B cell (primary cell): ENCODE results near the gene CLN5. TPM values are rescaled to one million over a fixed set of nuclear protein-coding genes. Genes with fewer than 3 reads are reported as not detected.

ENCODE experiments used
- ATAC-seq: fragments of 200-7000 bp; cut with Tn5 transposase; one replicate; pipeline ENCODE4 v1.10.0; 2021; ENCODE audit warnings: low read depth, mild to moderate bottlenecking, moderate number of reproducible peaks, moderate library complexity
- CTCF ChIA-PET: fragments of 350-600 bp; sonication (Branson Sonifier 250); formaldehyde crosslinking; loops from one replicate; lab custom pipeline; 2021; ENCODE audit warnings: antibody characterized with exemption, inconsistent platforms; lab: Charles Lee
- POLR2A ChIA-PET: fragments of 350-600 bp; sonication (Branson Sonifier 250); formaldehyde crosslinking; loops from one replicate; lab custom pipeline; 2021; ENCODE audit warnings: antibody characterized with exemption; lab: Charles Lee
- DNase-seq: peaks from one replicate; pipeline ENCODE4 v3.0.0; 2013
- H2AFZ ChIP-seq: 2 replicates; pipeline ENCODE4 v1.6.1; 2012; ENCODE audit warnings: mild to moderate bottlenecking, low read depth, low read length; ENCODE audit not compliant: insufficient read depth, poor library complexity, severe bottlenecking
- H3K27ac ChIP-seq, 2 donors: 1 replicate in 1 of 2; 2 replicates in 1 of 2; pipeline ENCODE4 v1.5.1; 2012 to 2013; ENCODE audit warnings: low read length in 2 of 2, mild to moderate bottlenecking in 2 of 2, moderate library complexity in 1 of 2
- H3K27me3 ChIP-seq, 4 experiments: fragments of 200-600 bp in 1 of 4; sonication (generic) in 1 of 4; replicated peaks in 1 of 4; 1 replicate in 2 of 4; 2 replicates in 2 of 4; pipeline versions ENCODE4 v1.6.1 to v1.7.0; 2013 to 2016; ENCODE audit warnings: low read length in 3 of 4, mild to moderate bottlenecking in 2 of 4, mixed read lengths in 1 of 4, moderate library complexity in 1 of 4; ENCODE audit not compliant: insufficient read depth in 4 of 4, control insufficient read depth in 3 of 4; ENCODE audit errors: control extremely low read depth in 1 of 4
- H3K36me3 ChIP-seq, 2 experiments: replicated peaks in 1 of 2; 1 replicate in 1 of 2; 2 replicates in 1 of 2; pipeline versions ENCODE4 v1.6.1 to v1.7.1; 2013; ENCODE audit warnings: low read length in 1 of 2; ENCODE audit not compliant: insufficient read depth in 2 of 2, control insufficient read depth in 1 of 2; ENCODE audit errors: control extremely low read depth in 1 of 2, extremely low read depth in 1 of 2
- H3K4me1 ChIP-seq, 2 donors: fragments of 200-600 bp in 1 of 2; sonication (generic) in 1 of 2; 1 replicate in 1 of 2; 2 replicates in 1 of 2; pipeline versions ENCODE4 v1.5.1 to v1.6.1; 2013 to 2017; ENCODE audit warnings: low read length in 2 of 2; ENCODE audit not compliant: control insufficient read depth in 2 of 2, insufficient read depth in 2 of 2
- H3K4me2 ChIP-seq: replicated peaks from 2 replicates; pipeline ENCODE3; 2012; ENCODE audit warnings: mild to moderate bottlenecking, low read depth, low read length; ENCODE audit not compliant: poor library complexity, severe bottlenecking
- H3K4me3 ChIP-seq, 5 experiments: fragments of 200-600 bp in 1 of 5; sonication (generic) in 1 of 5; 1 replicate in 3 of 5; 2 replicates in 2 of 5; pipeline versions ENCODE4 v1.5.1 to v1.7.0; 2011 to 2016; ENCODE audit warnings: low read length in 4 of 5, mild to moderate bottlenecking in 4 of 5, low read depth in 2 of 5, control low read depth in 1 of 5, moderate library complexity in 1 of 5; ENCODE audit not compliant: insufficient read depth in 1 of 5; ENCODE audit errors: control extremely low read depth in 1 of 5, extremely low read depth in 1 of 5
- H3K79me2 ChIP-seq: fragments of 200-600 bp; sonication (generic); one replicate; pipeline ENCODE4 v1.6.0; 2016; ENCODE audit warnings: low read length; ENCODE audit not compliant: control insufficient read depth, insufficient read depth
- H3K9ac ChIP-seq: fragments of 200-600 bp; sonication (generic); 2 replicates; pipeline ENCODE4 v1.6.1; 2017; ENCODE audit warnings: mild to moderate bottlenecking, low read length, moderate library complexity
- H3K9me3 ChIP-seq, 3 donors: one replicate each; pipeline versions ENCODE4 v1.6.1 to v1.7.1; 2013; ENCODE audit warnings: low read length in 2 of 3; ENCODE audit not compliant: control insufficient read depth in 2 of 3, insufficient read depth in 1 of 3; ENCODE audit errors: control extremely low read depth in 1 of 3
- H4K20me1 ChIP-seq: 2 replicates; pipeline ENCODE4 v1.6.0; 2012; ENCODE audit warnings: mild to moderate bottlenecking, low read length; ENCODE audit not compliant: insufficient read depth, control insufficient read depth, poor library complexity, severe bottlenecking
- H3K27ac Mint-ChIP-seq: one replicate; pipeline ENCODE4 v1.8.0; 2021; ENCODE audit warnings: mixed read lengths
- H3K27me3 Mint-ChIP-seq: one replicate; pipeline ENCODE4 v1.8.0; 2021; ENCODE audit warnings: mixed read lengths
- H3K4me1 Mint-ChIP-seq: one replicate; pipeline ENCODE4 v1.8.0; 2021; ENCODE audit warnings: mixed read lengths
- H3K4me3 Mint-ChIP-seq: one replicate; pipeline ENCODE4 v1.8.0; 2021; ENCODE audit warnings: mixed read lengths
- H3K9me3 Mint-ChIP-seq: one replicate; pipeline ENCODE4 v1.8.0; 2022; ENCODE audit warnings: mixed read lengths; ENCODE audit not compliant: insufficient read depth
- EZH2 ChIP-seq: IDR thresholded peaks from 2 replicates; pipeline ENCODE4 v1.6.1; 2012; ENCODE audit warnings: borderline replicate concordance, low read depth, mild to moderate bottlenecking, moderate library complexity, low read length; ENCODE audit not compliant: insufficient read depth, poor library complexity, severe bottlenecking
- WGBS: methylation state at CpG from one replicate; pipeline ENCODE4 v1.1.5; 2013; ENCODE audit warnings: missing lambda C conversion rate; ENCODE audit not compliant: insufficient coverage; 5-methylcytosine and 5-hydroxymethylcytosine counted together
- intact Hi-C: fragments of 100-400 bp; cut with micrococcal nuclease; formaldehyde crosslinking; loops from one replicate; pipeline ENCODE4 v1.10.0; 2022
- polyA plus RNA-seq: library from polyadenylated mRNA; depleted of rRNA; stranded (reverse); fragments of >200 nt; gene quantifications from 2 replicates; pipeline ENCODE4 v1.2.3, GENCODE V29; 2012
- total RNA-seq, 2 donors: library from RNA; stranded (reverse); fragments of 120-200 nt in 1 of 2; gene quantifications; 1 replicate in 1 of 2; 2 replicates in 1 of 2; pipeline versions ENCODE4 v1.2.3 to v1.2.4, GENCODE V29; 2013 to 2022
- TF ChIP-seq, protein P1 (sequence below): fragments of 200-600 bp; IDR thresholded peaks from one replicate; pipeline ENCODE4 v1.8.0; 2022; ENCODE audit warnings: antibody characterized with exemption, mild to moderate bottlenecking

CLN5 gene
- total and polyA plus RNA-seq, 2 donors (not counting 1 experiment from before 2014, with no cell fraction given), result 11.9 to 36.9 TPM

DNA sequence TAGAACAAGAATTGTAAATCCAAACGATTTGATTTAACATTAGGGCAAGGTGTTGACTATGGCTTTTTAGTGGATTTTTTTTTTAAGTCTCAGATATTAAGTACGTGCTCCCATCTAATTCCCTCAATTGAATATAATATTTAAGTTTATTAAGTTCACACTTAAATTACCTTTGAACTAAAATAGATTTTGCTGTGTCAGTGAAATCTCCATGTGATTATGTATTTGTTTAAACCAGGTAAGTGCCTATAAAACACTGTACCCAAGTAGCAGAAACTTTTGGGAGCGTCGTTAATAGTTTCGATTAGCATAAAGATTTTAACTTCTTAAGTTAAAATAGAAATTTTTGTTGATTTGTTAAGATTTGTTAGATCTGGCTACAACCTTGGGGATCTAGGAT, 1.6 kb downstream of the CLN5 start:
- Mint-ChIP-seq H3K4me1 (peaks cover 33% of the 10 kb centered on the region), H3K4me3 (peak overlapping the region; percentile 99), H3K27ac (peak overlapping the region; percentile 99), H3K9me3 (no peaks in the 10 kb centered on the region), H3K27me3 (no peaks in the 10 kb centered on the region)
- ChIA-PET CTCF (interaction anchor here (1.1 to 3.2 kb wide), 6 partner anchors 9 to 485 kb away, joined by 3 to 17 read pairs (median 4); no protein-coding TSS in a partner anchor), POLR2A (interaction anchor here (1.0 to 4.0 kb wide), 4 partner anchors 12 to 107 kb away, joined by 3 to 27 read pairs (median 4); partner anchors contain the start of genes FBXL3 and KCTD12)
- Histone ChIP-seq H3K27ac (no peak overlapping the region), H3K9ac (no peak overlapping the region), H4K20me1 (no peaks in the 10 kb centered on the region), H3K4me2 (peak overlapping the region; percentile 82), H3K27me3 (no peaks in the 10 kb centered on the region), H3K36me3 (peaks cover 4% of the 10 kb centered on the region in 2 experiments), H3K4me1 (peaks cover 17 to 19% of the 10 kb centered on the region in 2 donors), H2AFZ (no peak overlapping the region), H3K9me3 (no peaks in the 10 kb centered on the region), H3K79me2 (peaks cover 10% of the 10 kb centered on the region), H3K4me3 (peak overlapping the region in 1 of 5 experiments; percentile 83)
- no CpG with 5 or more reads among the region's 5 CpGs for WGBS
- no peak for ATAC-seq
- intact Hi-C loops, result loop anchor here (2.0 to 5.0 kb wide), 4 partner anchors 109 to 1664 kb away; partner anchors contain the start of genes COMMD6 and OBI1
- TF ChIP-seq, protein P1, sequence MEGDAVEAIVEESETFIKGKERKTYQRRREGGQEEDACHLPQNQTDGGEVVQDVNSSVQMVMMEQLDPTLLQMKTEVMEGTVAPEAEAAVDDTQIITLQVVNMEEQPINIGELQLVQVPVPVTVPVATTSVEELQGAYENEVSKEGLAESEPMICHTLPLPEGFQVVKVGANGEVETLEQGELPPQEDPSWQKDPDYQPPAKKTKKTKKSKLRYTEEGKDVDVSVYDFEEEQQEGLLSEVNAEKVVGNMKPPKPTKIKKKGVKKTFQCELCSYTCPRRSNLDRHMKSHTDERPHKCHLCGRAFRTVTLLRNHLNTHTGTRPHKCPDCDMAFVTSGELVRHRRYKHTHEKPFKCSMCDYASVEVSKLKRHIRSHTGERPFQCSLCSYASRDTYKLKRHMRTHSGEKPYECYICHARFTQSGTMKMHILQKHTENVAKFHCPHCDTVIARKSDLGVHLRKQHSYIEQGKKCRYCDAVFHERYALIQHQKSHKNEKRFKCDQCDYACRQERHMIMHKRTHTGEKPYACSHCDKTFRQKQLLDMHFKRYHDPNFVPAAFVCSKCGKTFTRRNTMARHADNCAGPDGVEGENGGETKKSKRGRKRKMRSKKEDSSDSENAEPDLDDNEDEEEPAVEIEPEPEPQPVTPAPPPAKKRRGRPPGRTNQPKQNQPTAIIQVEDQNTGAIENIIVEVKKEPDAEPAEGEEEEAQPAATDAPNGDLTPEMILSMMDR, result no peak
- TF ChIP-seq EZH2, result no peak
- DNase-seq, result no peak

- CTCF ChIA-PET, result interaction anchor here (1.6 kb wide), 1 partner anchor 14 kb away, joined by 4 read pairs; no protein-coding TSS in a partner anchor
- H3K4me2 ChIP-seq, result no peak overlapping the region
- H2AFZ ChIP-seq, result no peak overlapping the region
- H3K4me3 Mint-ChIP-seq, result peak overlapping the region; percentile 18
- peaks cover 36% of the 10 kb centered on the region for H3K4me1 Mint-ChIP-seq
- POLR2A ChIA-PET, result interaction anchor here (0.6 to 4.0 kb wide), 2 partner anchors 33 to 181 kb away, joined by 4 to 27 read pairs; partner anchors contain the start of gene FBXL3
- H3K4me3 ChIP-seq, result no peak overlapping the region
- no peaks in the 10 kb centered on the region for H4K20me1 ChIP-seq
- H3K79me2 ChIP-seq, result peaks cover 10% of the 10 kb centered on the region
- H3K4me1 ChIP-seq, result peaks cover 17 to 19% of the 10 kb centered on the region in 2 donors
- intact Hi-C loops, result loop anchor here (5.0 kb wide), 2 partner anchors 1457 to 1663 kb away; partner anchors contain the start of genes COMMD6 and OBI1
- WGBS, result 100% methylated on average over 2 of the region's 3 CpGs
- H3K9me3 Mint-ChIP-seq, result no peaks in the 10 kb centered on the region
- no peaks in the 10 kb centered on the region for H3K9me3 ChIP-seq
- H3K36me3 ChIP-seq, result peaks cover 7 to 8% of the 10 kb centered on the region in 2 experiments
- no peak for DNase-seq
- TF ChIP-seq EZH2, result no peak
- TF ChIP-seq, protein P1, result no peak
- H3K27me3 ChIP-seq, result no peaks in the 10 kb centered on the region
- H3K27ac ChIP-seq, result peak overlapping the region in 1 of 2 donors; percentile 17
- H3K9ac ChIP-seq, result no peak overlapping the region
- peak overlapping the region; percentile 51 for H3K27ac Mint-ChIP-seq
- ATAC-seq, result no peak
- no peaks in the 10 kb centered on the region for H3K27me3 Mint-ChIP-seq
These were observed 2.4 kb downstream of the CLN5 start for GRCh38 chr13:76994281-76994680.
